ENCODE data around the gene DNAJC3. TPM values are rescaled to one million over a fixed set of nuclear protein-coding genes. Genes with fewer than 3 reads are reported as not detected.

DNAJC3 gene
- total and polyA plus RNA-seq, 9 of the 15 experiments (the other 6 are each of a cell fraction or from before 2014, with no cell fraction given): 7.8 to 21.8 (median 10.4) TPM

- TF ChIP-seq ZNF655 (CRISPR knock-in tag; IDR thresholded peaks at IDR 0.05) (no peak), ZNF639 (CRISPR knock-in tag; conservative IDR thresholded peaks at IDR 0.05 in 1 of 2, IDR thresholded peaks at IDR 0.05 in 1 of 2) (no peak), FOXM1 (IDR thresholded peaks at IDR 0.05; ENCODE audit: low read depth) (no peak), FOXM1 (CRISPR knock-in tag; IDR thresholded peaks at IDR 0.05; ENCODE audit: low read depth) (no peak), KDM1A (IDR thresholded peaks at IDR 0.05) (no peak), ZFP30 (CRISPR knock-in tag; IDR thresholded peaks at IDR 0.05; ENCODE audit: borderline replicate concordance) (no peak), FOXA1 (IDR thresholded peaks at IDR 0.05; ENCODE audit: borderline replicate concordance) (no peak), MTF1 (CRISPR knock-in tag; IDR thresholded peaks at IDR 0.05; ENCODE audit: borderline replicate concordance) (no peak), YY1 (IDR thresholded peaks at IDR 0.05; ENCODE audit: borderline replicate concordance in 1 of 3, control insufficient read depth in 1 of 3, extremely low read depth in 1 of 3, insufficient read depth in 3 of 3, insufficient read length in 1 of 3, insufficient replicate concordance in 2 of 3, low read depth in 1 of 3, low read length in 2 of 3) (peak in 1 of 3 experiments; percentile 57), GTF2A2 (tag; IDR thresholded peaks at IDR 0.05) (no peak), PYGO2 (tag; IDR thresholded peaks at IDR 0.05) (no peak), ZNF589 (CRISPR knock-in tag; IDR thresholded peaks at IDR 0.05; ENCODE audit: low read depth) (peak; percentile 35; the same call in 1 of the 2 replicates), NR4A1 (CRISPR knock-in tag; IDR thresholded peaks at IDR 0.05) (no peak), NR4A1 (tag; IDR thresholded peaks at IDR 0.05) (0 out of 2 replicates have a peak, but pooled peaks have one; percentile 39), CTCF (IDR thresholded peaks at IDR 0.05 in 2 of 3, conservative IDR thresholded peaks at IDR 0.05 in 1 of 3; ENCODE audit: insufficient read depth in 2 of 3, low read depth in 1 of 3, low read length in 3 of 3) (no peak), ZNF175 (CRISPR knock-in tag; IDR thresholded peaks at IDR 0.05; ENCODE audit: low read depth) (peak; percentile 43; the same call in 1 of the 2 replicates), ZNF143 (CRISPR knock-in tag; IDR thresholded peaks at IDR 0.05) (no peak), DDX20 (tag; IDR thresholded peaks at IDR 0.05; ENCODE audit: low read depth) (no peak), RAD51 (IDR thresholded peaks at IDR 0.05; ENCODE audit: borderline replicate concordance, low read depth) (no peak), PML (IDR thresholded peaks at IDR 0.05; ENCODE audit: low read length) (no peak), MEIS2 (IDR thresholded peaks at IDR 0.05; ENCODE audit: partially characterized antibody) (peak; percentile 24)
- TF ChIP-seq, protein P1, sequence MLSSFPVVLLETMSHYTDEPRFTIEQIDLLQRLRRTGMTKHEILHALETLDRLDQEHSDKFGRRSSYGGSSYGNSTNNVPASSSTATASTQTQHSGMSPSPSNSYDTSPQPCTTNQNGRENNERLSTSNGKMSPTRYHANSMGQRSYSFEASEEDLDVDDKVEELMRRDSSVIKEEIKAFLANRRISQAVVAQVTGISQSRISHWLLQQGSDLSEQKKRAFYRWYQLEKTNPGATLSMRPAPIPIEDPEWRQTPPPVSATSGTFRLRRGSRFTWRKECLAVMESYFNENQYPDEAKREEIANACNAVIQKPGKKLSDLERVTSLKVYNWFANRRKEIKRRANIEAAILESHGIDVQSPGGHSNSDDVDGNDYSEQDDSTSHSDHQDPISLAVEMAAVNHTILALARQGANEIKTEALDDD (IDR thresholded peaks at IDR 0.05): peak; percentile 70
Measured at GRCh38 chr13:95754069-95754468, 77.1 kb downstream of the DNAJC3 start (continued).

Data from K562 (cell line).